HG02852 (cell line): ENCODE measurements around the gene SORCS3.
"Not testable (repeated sequence)": the region's sequence is repeated elsewhere in the genome, so short reads cannot be mapped to it uniquely, and the experiment has no call there.

Experiments
- ATAC-seq: cut with Tn5 transposase; IDR thresholded peaks from one replicate; pipeline ENCODE4 v1.9.1; 2021; ENCODE audit warnings: mild to moderate bottlenecking, moderate library complexity; ENCODE audit not compliant: unreplicated experiment

The SORCS3 gene

DNA sequence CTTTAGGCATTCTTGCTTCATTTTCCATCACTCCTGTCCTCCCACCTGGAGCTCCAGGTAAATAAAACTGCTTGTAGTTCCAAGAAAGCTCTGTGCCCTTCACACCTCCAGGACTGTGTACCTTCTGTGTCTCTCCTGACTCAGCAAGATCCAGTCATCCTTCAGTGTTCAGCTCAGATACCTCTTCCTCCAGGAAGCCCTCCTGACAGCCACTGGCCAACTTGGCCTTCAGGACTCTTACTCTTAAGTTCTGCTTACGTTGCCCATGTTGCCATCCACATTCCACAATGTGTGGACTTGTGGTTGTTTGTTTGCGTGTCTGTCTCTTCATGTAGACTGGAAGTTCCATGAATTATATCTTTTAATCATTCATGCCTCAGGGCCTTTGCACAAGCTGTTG is 48.0 kb downstream of the SORCS3 start:
- ATAC-seq: no peak

DNA sequence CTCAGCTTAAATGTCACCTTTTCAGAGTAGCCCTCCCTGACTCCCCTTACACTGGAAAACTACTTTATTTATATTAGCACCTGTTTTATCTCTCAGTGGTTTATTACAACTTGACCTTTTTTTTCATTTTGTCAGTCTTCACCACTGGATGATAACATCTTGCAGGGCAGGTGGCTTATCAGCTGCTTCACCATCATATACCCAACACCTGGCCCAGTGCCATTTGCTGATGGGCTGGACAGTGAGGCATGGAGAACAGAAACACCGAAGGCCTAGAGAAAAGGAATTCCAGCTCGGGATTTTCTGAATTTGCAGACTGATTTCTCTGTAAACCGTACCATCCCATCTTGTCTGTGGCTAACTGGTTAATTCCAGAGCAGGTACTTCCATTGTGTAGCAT is 48.5 kb downstream of the SORCS3 start:
- no peak for ATAC-seq

DNA sequence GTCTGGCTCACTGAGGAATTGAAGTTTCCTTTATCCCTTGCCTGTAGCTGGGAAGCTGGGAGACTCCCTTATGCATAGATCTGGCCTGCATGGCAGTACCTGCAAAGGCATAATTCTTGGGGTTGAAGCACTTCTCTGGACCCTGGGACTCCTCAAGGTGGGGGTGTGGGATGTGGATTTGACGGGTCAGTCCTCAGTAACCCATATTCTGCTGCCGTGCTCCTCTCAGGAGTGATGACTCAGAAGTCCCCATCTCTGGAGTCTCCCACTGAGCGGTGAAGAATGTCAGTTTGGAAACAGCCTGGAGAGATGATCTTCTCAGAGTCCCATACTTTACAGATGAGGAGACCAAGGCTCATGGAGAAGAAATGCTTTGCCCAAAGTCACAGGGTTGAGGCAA is 49.0 kb downstream of the SORCS3 start:
- no peak for ATAC-seq

DNA sequence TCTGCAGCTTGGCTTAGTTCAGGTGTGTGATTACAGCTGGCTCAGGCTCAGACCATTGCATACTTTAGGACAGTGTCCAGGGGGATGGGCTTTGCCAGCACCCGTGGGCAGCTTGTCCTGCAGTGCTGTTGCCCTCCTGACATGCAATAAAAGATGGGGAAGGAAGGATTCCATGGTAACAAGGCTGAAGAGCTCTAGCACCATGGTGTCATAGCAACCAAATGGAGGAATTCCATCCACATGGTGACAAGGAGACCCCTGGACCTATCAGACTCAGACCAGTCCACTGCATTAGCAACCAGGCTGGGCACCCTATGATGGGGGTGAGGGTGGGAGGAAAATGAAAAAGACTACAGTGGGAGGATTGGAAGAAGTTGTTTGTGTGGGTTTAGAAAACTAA is 49.9 kb downstream of the SORCS3 start:
- no peak for ATAC-seq

DNA sequence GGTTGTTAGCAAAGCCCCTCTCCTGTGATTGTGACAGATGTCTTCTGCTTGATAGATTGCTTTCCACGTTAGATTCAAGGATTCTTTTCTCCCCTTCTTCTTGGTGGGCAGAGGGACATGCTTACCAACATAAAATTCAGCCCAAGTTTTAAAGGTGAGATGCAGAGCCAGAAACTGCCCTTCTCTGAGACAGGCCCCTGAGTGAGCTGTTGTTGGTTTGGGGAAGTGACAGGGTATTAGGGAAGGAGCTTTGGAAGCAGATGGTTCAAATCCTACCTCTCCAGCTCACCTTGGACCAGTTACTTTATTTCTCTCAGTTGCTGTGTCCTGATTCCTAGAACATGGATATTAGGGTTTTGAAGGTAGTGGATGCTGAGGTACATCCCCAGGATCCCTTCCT is 53.0 kb downstream of the SORCS3 start:
- no peak for ATAC-seq

DNA sequence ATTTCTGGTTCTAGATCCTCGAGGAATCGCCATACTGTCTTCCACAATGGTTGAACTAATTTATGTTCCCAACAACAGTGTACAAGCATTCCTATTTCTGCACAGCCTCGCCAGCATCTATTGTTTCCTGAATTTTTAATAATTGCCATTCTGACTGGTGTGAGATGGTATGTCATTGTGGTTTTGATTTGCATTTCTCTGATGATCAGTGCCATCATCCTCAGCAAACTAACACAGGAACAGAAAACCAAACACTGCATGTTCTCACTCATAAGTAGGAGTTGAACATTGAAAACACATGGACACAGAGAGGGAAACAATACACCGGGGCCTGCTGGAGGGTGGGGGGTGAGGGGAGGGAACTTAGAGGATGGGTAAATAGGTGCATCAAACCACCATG is 62.2 kb downstream of the SORCS3 start:
- ATAC-seq: not testable (repeated sequence)

DNA sequence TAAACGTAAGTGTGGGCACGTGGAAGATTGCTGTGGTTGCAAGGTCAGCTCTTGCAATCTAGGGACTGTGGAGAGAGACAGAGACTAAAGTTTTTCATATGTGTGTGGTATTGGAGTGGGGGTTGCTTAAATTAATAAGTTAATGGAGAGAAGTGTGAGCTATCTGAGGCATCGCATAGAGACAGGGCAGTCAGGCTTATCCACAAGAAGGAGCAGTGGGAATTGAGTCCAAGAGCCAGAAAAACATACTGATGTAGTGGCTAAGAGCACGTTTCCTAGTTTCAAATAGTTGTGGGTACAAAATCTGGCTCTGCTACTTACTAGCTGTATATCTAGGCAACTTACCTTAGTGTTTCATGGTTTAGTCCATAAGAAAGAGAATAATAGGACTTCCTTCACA is 65.8 kb downstream of the SORCS3 start:
- ATAC-seq: no peak

DNA sequence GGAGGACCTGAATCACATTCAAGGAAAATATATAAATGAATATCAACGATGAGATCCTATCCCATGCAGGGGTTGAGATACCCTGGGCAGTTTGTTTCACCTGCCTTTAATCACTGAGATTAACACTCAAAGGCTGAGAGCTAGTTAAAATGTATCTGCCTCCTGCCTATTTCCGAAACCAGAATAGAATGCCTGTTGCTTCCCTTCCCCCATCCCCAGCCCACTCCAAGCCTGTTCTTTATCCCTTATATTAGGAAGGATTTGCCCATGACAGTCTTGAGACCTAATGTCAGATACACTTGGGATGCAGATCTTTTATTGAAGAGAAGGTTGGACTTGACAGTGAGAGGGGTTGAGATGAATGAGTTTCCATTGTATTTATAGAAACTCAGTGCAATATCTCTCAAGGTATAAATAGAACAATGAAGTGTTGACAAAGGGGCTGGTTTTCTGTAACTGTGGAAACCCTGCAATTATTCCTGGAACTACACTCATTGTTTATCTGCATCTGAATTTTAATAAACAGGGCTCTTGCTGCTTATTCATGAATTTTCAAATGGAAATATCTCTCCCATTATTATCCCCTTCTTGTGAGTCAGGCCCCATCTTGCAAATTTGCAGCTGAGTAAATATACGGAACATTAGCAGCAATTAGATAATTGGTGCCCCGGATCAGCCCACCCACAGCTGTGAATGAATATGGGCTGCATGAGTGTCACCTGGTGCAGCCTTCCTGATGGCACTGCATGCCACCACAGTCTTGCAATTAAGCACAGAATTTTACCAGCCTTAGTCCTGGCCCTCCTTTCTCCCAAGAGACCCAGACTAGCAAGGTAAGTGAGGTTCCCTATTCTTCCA is 66.7 kb downstream of the SORCS3 start:
- no peak for ATAC-seq

DNA sequence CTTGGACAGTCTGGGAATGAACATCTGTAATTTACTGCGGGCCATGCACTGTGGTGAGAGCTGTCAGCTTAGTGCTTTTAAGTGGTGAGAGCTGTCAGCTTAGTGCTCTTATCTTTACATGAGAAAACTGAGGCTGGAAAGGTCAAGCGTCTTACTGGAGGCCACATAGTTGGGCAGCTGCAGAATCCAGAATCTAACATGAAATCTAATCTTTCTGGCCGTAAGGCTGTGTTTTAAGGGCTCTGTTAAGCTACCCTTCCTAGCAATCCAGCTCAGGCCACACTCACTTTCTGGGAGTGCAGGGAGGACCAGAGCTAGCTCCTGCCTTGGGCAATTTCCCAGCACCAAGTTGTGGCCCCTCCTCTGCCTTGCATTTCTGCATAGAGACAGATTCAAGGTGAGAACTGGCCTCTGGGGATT is 70.2 kb downstream of the SORCS3 start:
- ATAC-seq: no peak

DNA sequence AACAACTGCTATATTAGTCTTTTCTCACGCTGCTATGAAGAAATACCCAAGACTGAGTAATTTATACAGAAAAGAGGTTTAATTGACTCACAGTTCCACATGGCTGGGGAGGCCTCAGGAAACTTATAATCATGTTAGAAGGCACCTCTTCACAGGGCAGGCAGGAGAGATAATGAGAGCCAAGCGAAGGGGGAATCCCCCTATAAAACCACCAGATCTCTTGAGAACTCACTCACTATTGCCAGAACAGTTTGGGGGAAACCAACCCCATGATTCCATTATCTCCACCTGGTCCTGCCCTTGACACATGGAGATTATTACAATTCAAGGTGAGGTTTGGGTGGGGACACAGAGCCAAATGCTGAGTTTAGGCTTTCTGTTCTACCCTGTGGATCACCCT is 89.5 kb downstream of the SORCS3 start:
- ATAC-seq: not testable (repeated sequence)

DNA sequence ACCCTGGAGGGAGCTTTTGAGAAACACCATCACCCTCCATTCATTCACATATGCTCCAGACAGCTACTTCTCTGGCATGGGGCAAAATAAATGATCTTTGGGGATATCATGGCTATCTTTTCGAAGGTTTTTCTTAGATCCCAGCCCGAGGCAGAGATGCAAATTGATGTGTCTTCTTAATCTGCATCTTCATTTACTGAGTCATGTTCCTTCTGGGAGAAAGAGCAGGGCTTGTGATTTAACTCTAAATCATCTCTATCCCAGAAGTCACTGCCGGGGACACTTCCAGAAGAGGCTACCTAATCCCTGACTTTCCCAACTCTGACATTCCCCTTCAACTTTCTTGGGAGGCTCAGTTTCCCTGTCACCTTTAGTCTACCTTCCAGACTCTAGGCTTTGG is 90.1 kb downstream of the SORCS3 start:
- no peak for ATAC-seq

DNA sequence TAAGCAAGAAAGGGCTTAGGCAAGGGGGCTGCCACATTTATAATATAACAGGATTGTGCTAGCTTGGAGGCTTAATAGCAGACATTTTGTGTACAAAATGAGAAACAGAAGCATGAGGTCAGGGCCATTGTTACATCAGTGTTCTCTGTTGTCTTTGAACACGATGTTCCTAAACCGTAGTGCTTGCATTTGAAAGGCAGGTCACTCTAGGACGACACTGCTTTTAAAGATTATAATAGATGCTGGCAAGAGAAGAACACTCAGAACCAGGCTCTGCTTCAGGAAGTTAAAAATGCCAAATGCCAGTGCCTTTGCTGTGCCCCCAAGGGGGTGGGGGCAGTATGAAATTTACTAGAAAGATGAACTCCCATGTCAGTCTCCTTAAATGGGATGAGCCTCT is 91.1 kb downstream of the SORCS3 start:
- no peak for ATAC-seq

DNA sequence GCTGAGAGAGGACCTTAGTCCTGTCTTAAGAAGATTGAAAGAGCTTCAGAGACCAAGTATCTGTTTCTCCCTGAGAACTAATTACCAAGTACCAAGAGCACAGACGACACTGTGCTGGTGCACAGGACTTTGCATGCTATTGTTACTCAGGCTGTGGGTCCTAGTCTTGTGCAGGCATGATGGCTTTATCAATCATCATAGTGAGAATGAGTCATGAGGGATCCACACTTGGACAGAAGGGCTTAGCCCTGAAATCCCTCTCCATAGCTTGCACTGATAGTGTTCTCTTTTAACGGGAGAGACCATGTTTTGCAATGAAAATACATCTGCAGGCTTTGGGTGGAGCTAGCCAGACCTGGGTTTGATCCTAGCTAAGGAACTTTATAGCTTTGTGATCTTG is 93.3 kb downstream of the SORCS3 start:
- ATAC-seq: no peak

DNA sequence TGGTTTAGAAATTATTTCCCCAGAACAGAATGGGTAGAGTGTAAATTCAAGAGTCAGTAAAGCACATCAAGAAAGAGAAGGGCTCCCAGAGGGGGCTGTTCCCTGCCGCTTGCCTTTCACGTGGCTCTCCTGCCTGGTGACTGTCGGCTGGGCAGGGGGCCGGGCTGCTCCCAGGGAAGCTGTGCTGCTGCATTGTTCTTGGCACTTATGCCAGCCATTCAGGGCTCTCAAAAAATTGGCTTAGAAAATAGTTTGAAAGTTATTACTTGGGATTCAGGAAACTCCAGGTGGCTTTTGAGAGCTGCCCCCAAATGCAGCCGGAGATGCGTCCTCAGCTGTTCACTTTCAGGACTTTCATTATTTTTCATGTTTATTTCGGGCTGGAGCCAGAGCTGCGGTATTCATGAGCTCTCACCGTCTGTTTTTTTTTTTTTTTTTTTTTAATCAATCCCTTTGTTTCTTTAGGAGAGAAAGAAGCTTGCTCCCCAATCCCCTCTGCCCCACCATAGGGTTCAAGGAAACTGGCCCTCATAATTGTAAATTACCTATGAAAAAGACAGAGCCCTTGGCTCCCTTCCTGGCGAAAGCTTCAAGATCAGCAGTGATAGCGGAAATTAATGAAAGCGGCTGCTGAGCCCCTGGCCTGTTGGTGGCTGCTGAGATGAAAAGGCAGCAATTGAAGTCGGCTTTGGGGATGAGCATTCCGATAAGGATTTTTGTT is 94.1 kb downstream of the SORCS3 start:
- ATAC-seq: no peak

DNA sequence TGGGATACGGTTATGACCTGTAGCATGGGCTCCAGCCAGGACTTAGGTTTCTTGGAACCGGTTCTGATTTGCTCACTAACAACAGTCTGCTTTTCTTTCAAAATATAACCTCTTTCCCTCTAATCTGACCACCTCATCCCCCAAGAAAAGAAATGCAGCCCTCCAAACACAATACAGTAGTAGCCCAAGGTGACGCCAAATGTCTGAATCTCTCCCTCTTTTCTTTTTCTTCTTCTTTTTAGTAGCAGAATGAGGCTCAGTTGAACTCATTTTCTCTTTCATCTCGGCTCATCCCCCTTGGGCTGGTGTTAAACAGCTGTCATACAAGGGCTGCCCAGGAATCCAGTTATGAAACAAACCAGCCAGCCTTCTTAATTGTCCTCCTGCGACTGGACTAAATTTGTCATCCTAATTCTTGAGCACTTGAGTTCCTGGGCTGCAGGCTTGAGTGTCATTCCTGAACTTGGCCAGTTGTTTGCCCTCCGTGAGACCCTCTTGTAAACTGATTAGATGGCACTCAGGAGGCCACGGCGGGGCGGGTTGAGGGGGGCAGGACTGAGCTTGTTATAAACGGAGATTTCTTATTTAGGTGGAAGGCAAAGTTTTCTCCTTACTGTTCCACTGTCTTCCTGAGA is 94.8 kb downstream of the SORCS3 start:
- ATAC-seq: no peak

DNA sequence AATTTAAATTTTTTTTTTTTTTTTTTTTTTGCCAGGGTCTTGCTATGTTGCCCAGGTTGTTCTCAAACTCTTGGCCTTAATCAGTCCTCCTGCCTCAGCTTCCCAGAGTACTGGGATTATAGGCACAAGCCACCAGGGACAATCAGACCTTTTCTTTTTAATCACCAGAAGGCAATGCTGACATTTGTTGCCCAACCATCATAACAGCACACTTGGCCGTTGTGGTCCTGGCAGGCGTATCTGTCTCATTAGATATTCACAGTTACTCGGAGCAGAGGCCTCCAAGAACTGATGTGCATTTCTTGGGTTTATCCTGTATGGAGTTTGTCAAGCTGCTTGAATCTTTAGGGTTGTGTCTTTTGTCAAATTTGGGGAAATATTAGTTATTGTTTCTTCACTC is 100.0 kb downstream of the SORCS3 start:
- ATAC-seq: no peak

DNA sequence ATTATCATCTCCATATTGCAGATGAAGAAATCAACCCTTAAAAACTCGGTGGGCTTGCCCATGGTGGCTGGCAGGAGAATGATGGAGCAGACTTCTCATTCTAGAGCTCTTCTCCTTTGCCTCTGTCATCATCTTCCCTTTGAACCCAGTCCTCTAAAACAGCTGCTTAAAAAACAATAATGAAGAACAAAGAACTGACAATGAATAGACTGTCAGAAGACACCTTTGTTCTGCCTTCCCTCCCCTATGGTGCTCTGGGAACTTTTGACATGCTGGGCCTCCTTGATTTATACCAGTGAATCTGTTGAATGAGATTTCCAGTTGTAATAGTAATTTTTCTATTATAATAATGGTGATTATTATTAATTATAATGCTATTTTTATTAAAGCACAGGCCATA is 103.0 kb downstream of the SORCS3 start:
- no peak for ATAC-seq

DNA sequence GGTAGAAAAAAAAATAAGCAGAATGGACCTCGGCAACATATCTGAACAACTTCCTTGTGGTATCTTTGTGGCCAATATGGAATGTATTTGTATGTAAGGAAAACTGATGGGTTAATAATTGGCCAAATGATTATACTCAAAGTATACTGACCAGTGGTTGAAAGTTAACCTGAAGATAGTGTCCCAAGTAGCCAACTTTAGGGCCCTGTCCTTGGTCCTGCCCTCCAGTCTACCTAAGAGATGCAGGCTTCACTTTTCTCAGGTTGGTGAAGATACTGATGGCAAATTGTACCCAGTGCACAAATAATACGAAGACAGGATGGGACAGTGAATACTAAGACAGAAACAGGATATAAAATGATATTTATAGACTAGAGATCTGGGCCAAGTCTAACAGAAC is 109.2 kb downstream of the SORCS3 start:
- no peak for ATAC-seq

DNA sequence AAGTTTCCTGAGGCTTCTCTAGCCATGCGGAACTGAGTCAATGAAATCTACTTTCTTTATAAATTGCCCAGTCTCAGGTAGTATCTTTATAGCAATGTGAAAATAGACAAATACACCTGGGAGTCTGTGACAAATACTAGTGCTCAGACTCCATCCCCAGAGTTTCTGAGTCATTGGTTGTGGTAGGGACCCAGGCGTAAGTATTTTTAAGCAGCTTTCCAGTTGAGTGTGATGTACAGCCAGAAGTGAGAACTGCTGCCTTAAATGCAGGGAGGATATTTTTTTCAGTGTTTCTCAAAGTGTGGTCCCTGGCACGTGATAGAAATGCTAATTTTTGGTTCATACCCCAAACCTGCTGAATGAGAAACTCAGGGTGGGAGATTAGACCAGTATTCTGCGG is 121.7 kb downstream of the SORCS3 start:
- no peak for ATAC-seq

DNA sequence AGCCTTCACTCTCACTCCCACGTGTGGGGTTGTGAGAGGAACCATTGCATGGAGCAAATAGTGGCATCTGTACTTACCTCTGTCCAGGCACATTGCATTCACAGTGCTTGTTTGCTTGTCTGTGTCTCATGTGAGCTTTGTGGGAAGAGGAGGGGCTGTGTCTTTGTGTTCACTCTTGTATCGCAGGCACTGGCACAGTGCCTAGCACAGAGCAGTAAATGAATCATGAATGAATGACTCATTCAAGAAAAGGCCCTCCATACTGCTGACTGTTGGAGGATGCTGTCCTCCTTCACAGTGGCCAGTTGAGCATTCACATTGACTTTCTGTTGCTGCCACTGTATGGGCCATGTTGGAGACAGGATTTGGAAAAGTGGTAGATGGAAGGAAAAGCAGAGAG is 125.3 kb downstream of the SORCS3 start:
- no peak for ATAC-seq

DNA sequence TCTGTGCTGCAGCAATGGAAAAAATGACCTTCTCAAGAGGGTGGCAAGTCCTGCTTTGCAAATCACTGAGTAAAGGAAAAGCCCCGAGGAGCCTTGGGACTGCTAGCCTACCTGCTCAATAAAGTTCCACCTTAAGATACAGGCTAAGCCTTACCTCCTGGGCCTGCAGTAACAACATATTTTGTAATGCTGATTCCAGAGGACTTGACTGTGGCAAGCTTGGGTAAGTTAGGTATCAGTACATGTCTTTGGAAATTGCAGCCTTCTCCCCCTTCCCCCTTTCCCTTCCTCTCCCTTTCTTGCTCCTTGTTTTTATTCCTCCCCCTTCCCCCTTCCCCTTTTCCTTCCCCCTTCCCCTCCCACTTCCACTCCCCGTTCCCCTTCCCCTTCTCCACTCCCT is 126.2 kb downstream of the SORCS3 start:
- no peak for ATAC-seq

DNA sequence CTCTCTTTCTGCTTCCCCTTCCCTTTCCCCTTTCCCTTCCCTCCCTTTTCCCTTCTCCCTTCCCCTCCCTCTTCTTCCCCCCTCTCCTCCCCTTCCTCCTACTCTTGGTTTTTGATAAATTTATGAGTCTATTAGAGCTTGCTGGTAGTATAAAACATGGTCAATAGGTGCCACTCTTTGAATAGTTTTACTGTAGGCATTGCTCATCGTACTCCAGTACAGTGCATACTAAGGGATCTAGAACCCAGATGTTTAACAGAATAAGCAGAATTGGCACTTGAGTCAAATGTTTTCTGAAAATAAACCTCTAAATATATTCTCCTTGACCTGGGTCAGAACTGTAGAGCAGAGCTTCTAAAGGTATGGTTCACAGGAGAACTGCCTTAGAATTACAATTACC is 126.7 kb downstream of the SORCS3 start:
- ATAC-seq: no peak
